Vagina (tissue), 2 donors: ENCODE measurements around the gene AKAP10.

ENCODE experiments used
- POLR2A ChIP-seq, 2 donors: fragments of 450-650 bp; IDR thresholded peaks; one replicate each; pipeline ENCODE4 v1.6.1; 2017; ENCODE audit warnings: antibody characterized with exemption in 2 of 2, mild to moderate bottlenecking in 2 of 2, moderate library complexity in 2 of 2
- POLR2AphosphoS5 ChIP-seq, 2 donors: sonication (generic); formaldehyde crosslinking; IDR thresholded peaks; one replicate each; pipeline ENCODE4 v1.9.0; 2017; ENCODE audit warnings: antibody characterized with exemption in 2 of 2, mild to moderate bottlenecking in 2 of 2, low read depth in 1 of 2; ENCODE audit not compliant: insufficient read depth in 1 of 2
- TF ChIP-seq, protein P1 (sequence below), 3 experiments: fragments of 450-650 bp in 2 of 3; fragments of 200-600 bp in 1 of 3; sonication (generic) in 1 of 3; IDR thresholded peaks; one replicate each; pipeline ENCODE4 v1.5.1; 2017 to 2019; ENCODE audit warnings: antibody characterized with exemption in 3 of 3, mild to moderate bottlenecking in 2 of 3, moderate library complexity in 2 of 3

DNA sequence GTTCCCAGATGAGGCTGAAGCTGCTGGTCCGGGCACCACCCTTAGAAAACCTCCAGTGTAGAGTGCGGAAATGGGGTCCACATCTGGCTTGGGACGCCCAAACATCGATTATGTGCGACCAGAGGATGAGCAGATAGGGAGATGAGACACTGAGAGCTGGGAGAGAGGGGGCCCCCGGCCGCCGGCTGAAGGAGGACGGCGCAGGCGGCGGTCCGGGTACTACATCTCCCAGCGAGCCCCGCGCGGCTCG is 31.3 kb upstream of the AKAP10 start:
- TF ChIP-seq POLR2A (IDR thresholded peaks at IDR 0.05) (no peak), POLR2AphosphoS5 (IDR thresholded peaks at IDR 0.05; ENCODE audit: insufficient read depth in 1 of 2, low read depth in 1 of 2) (peak in 1 of 2 donors; percentile 45)
- TF ChIP-seq, protein P1, sequence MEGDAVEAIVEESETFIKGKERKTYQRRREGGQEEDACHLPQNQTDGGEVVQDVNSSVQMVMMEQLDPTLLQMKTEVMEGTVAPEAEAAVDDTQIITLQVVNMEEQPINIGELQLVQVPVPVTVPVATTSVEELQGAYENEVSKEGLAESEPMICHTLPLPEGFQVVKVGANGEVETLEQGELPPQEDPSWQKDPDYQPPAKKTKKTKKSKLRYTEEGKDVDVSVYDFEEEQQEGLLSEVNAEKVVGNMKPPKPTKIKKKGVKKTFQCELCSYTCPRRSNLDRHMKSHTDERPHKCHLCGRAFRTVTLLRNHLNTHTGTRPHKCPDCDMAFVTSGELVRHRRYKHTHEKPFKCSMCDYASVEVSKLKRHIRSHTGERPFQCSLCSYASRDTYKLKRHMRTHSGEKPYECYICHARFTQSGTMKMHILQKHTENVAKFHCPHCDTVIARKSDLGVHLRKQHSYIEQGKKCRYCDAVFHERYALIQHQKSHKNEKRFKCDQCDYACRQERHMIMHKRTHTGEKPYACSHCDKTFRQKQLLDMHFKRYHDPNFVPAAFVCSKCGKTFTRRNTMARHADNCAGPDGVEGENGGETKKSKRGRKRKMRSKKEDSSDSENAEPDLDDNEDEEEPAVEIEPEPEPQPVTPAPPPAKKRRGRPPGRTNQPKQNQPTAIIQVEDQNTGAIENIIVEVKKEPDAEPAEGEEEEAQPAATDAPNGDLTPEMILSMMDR (IDR thresholded peaks at IDR 0.05), result no peak
